ENCODE results near the gene RNF123.
A peak's percentile ranks its signal among the peaks of the same experiment; 100 is the strongest.

DNA sequence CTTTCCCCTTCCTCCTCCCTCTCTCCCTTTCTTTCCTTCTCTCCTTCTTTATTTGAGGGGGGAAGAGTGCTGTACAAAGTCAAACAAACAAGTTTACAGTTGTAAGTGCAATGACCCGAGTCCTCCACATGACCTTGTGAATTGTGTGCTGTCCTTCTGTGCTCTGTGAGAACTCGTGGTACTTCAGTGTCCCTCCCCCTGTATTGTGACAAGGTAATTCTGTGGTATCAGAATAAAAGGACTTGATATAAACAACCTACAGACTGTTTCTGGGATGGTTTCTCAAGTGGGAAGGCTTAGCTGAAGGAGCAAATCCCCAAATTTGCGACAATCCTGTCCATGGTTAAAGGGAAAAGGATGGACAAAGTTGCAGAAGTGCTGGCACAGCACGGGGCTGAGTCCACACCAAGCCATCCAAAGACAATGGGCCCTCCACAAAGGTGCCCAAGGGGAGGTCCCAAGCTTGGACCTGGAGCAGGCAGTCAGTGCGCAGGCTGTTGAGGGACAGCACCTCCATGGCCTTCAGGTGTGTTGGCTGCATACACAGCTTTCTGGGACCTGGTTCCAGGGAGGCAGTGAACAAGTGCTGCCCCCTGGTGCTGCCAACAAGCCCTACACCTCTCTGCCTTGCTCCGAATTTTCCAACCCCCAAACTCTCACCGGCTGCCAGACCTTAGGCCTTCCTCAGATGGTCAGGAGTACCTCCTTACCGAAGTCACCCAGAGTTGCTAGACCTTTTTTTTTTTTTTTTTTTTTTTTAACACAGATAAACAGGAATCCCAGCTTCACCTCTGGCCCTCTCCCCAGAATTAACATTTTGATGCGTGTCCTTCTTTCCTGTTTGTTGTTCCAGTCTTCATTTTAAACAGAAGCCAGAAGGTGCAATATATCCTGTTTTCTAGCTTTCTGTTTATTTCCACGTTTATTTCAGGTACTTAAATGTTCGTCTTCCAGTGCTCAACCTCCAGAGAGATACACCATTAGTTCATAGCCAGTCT lies 17.8 kb upstream of the RNF123 start:
- TF ChIP-seq, protein P1, sequence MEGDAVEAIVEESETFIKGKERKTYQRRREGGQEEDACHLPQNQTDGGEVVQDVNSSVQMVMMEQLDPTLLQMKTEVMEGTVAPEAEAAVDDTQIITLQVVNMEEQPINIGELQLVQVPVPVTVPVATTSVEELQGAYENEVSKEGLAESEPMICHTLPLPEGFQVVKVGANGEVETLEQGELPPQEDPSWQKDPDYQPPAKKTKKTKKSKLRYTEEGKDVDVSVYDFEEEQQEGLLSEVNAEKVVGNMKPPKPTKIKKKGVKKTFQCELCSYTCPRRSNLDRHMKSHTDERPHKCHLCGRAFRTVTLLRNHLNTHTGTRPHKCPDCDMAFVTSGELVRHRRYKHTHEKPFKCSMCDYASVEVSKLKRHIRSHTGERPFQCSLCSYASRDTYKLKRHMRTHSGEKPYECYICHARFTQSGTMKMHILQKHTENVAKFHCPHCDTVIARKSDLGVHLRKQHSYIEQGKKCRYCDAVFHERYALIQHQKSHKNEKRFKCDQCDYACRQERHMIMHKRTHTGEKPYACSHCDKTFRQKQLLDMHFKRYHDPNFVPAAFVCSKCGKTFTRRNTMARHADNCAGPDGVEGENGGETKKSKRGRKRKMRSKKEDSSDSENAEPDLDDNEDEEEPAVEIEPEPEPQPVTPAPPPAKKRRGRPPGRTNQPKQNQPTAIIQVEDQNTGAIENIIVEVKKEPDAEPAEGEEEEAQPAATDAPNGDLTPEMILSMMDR (IDR thresholded peaks at IDR 0.05; ENCODE audit: low read length), result peak; percentile 85
- TF ChIP-seq EZH2 (IDR thresholded peaks at IDR 0.05; ENCODE audit: borderline replicate concordance, low read length), result no peak

All from OCI-LY1 (cell line).